ENCODE measurements around the gene SRP14.
"Not testable (repeated sequence)": the region's sequence is repeated elsewhere in the genome, so short reads cannot be mapped to it uniquely, and the experiment has no call there.

Gene SRP14

GRCh38 chr15:40050788-40051470 lies 11.9 kb upstream of the SRP14 start:
- no peak for DNase-seq (ENCODE audit: low read depth in 2 of 2)

- no peak for DNase-seq (ENCODE audit: low read depth in 2 of 2)
These were observed 10.0 kb upstream of the SRP14 start for GRCh38 chr15:40048926-40049475.

- no peak for DNase-seq (ENCODE audit: low read depth in 2 of 2)
These were observed 9.3 kb upstream of the SRP14 start for GRCh38 chr15:40048211-40048792.

- no peak for DNase-seq (ENCODE audit: low read depth in 2 of 2)
These were observed 8.6 kb upstream of the SRP14 start for GRCh38 chr15:40047415-40048210.

GRCh38 chr15:40046721-40047414 lies 7.9 kb upstream of the SRP14 start:
- DNase-seq (ENCODE audit: low read depth in 2 of 2) = no peak

GRCh38 chr15:40045572-40046217 lies 6.7 kb upstream of the SRP14 start:
- no peak for DNase-seq (ENCODE audit: low read depth in 2 of 2)

- DNase-seq (ENCODE audit: low read depth in 2 of 2) = peak; percentile 56 to 60
These were observed 6.0 kb upstream of the SRP14 start for GRCh38 chr15:40044717-40045571.

GRCh38 chr15:40043927-40044716 lies 5.1 kb upstream of the SRP14 start:
- no peak for DNase-seq (ENCODE audit: low read depth in 2 of 2)

- no peak for DNase-seq (ENCODE audit: low read depth in 2 of 2)
These were observed 3.9 kb upstream of the SRP14 start for GRCh38 chr15:40042791-40043320.

- no peak for DNase-seq (ENCODE audit: low read depth in 2 of 2)
These were observed 1.8 kb upstream of the SRP14 start for GRCh38 chr15:40040770-40041169.

GRCh38 chr15:40040293-40040635 lies 1.3 kb upstream of the SRP14 start:
- DNase-seq (ENCODE audit: low read depth in 2 of 2) = no peak

GRCh38 chr15:40038275-40038637 lies 725 bp downstream of the SRP14 start:
- no peak for DNase-seq (ENCODE audit: low read depth in 2 of 2)

GRCh38 chr15:40037721-40038120 lies 1.3 kb downstream of the SRP14 start:
- no peak for DNase-seq (ENCODE audit: low read depth in 2 of 2)

GRCh38 chr15:40035182-40035581 lies 3.8 kb downstream of the SRP14 start:
- DNase-seq (ENCODE audit: low read depth in 2 of 2) = not testable (repeated sequence)

GRCh38 chr15:40034186-40034946 lies 4.6 kb downstream of the SRP14 start:
- DNase-seq (ENCODE audit: low read depth in 2 of 2) = no peak

GRCh38 chr15:40032125-40032839 lies 6.7 kb downstream of the SRP14 start:
- DNase-seq (ENCODE audit: low read depth in 2 of 2) = no peak

GRCh38 chr15:40031300-40031699 lies 7.7 kb downstream of the SRP14 start:
- no peak for DNase-seq (ENCODE audit: low read depth in 2 of 2)

Measured in stimulated activated CD8-positive, alpha-beta memory T cell treated with anti-CD3 and anti-CD28 coated beads, Interleukin-7, amount 100 ng/mL, for 1 hour (primary cell).